HG03064 (cell line): ENCODE measurements around the gene AREG.

Experiments used
- ATAC-seq: cut with Tn5 transposase; IDR thresholded peaks from one replicate; pipeline ENCODE4 v1.9.1; 2021; ENCODE audit warnings: low read depth; ENCODE audit not compliant: unreplicated experiment

AREG gene

GRCh38 chr4:74501579-74501978, 56.6 kb downstream of the AREG start:
- ATAC-seq: no peak

DNA sequence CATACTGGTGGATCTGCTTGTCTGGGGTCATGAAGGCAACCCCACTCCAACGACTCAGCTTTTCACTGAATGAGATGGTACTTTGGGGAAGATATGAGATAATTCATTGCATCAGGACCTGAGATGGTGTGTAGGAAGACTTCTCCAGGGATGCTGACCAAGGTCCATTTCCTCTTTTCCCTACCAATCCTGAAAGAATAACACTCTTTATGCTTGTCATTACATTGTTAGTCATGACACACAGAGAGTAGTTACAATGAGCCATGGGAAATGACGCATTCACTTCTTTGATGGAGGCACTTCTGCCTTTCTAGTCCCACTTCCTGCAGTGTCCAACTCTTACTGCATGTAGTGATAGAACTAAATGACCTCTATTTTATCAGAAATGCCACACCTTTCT, 58.6 kb downstream of the AREG start:
- no peak for ATAC-seq

DNA sequence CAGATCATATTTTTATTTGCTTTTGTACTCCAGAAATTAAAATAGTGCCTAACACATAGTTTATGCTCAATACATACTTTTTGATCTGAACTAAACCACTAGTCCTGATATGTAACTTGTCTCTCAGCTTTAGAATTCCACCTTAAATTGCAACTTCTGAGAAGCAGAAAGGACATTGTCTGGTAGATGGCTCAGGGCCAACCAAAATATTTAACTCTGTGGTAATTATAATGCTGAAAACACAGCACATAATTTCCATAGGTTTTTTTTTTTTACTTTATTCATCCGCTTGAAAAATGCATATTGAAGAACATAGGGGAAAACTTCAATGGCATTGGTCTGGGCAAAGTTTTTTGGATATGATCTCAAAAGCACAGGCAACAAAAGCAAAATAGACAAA, 59.3 kb downstream of the AREG start:
- ATAC-seq: no peak
